OCI-LY1 (cell line): ENCODE results near the gene CSPG5.

Experiments
- H2AFZ ChIP-seq: fragments of 200-600 bp; sonication (generic), shearing (Covaris generic); 2 replicates; pipeline ENCODE4 v1.6.0; 2014; ENCODE audit warnings: antibody characterized with exemption, mild to moderate bottlenecking, low read length
- H3F3A ChIP-seq: fragments of 200-600 bp; sonication (generic), shearing (Covaris generic); 2 replicates; pipeline ENCODE4 v1.6.0; 2014; ENCODE audit warnings: mild to moderate bottlenecking, antibody characterized with exemption, low read length, moderate library complexity; ENCODE audit not compliant: insufficient read depth
- H3K27ac ChIP-seq: fragments of 200-600 bp; sonication (generic); 2 replicates; pipeline ENCODE4 v1.5.1; 2014; ENCODE audit warnings: low read length, mixed run types, mild to moderate bottlenecking, low read depth; ENCODE audit not compliant: poor library complexity, severe bottlenecking
- H3K27me3 ChIP-seq: fragments of 200-600 bp; sonication (generic); 2 replicates; pipeline ENCODE4 v1.6.0; 2014; ENCODE audit warnings: antibody characterized with exemption, mild to moderate bottlenecking, low read length, moderate library complexity; ENCODE audit not compliant: insufficient read depth
- H3K36me3 ChIP-seq: fragments of 200-600 bp; sonication (generic); 2 replicates; pipeline ENCODE4 v1.6.1; 2014; ENCODE audit warnings: mild to moderate bottlenecking, antibody characterized with exemption, low read length, moderate library complexity, mixed read lengths; ENCODE audit not compliant: insufficient read depth
- H3K4me1 ChIP-seq: fragments of 200-600 bp; sonication (generic); 2 replicates; pipeline ENCODE4 v1.5.1; 2014; ENCODE audit warnings: mild to moderate bottlenecking, low read length, moderate library complexity; ENCODE audit not compliant: insufficient read depth, severe bottlenecking
- H3K4me2 ChIP-seq: fragments of 200-600 bp; sonication (generic), shearing (Covaris generic); 2 replicates; pipeline ENCODE4 v1.6.1; 2014; ENCODE audit warnings: low read length
- H3K4me3 ChIP-seq: fragments of 200-600 bp; sonication (generic); 2 replicates; pipeline ENCODE4 v1.5.1; 2014; ENCODE audit warnings: low read length, low read depth, mild to moderate bottlenecking, mixed read lengths; ENCODE audit not compliant: poor library complexity, severe bottlenecking
- H3K79me2 ChIP-seq: fragments of 200-600 bp; shearing (Covaris generic); 2 replicates; pipeline ENCODE4 v1.6.1; 2016; ENCODE audit warnings: mixed run types, low read length, mixed read lengths; ENCODE audit not compliant: insufficient read depth
- H3K9ac ChIP-seq: fragments of 200-600 bp; sonication (generic), shearing (Covaris generic); 2 replicates; pipeline ENCODE4 v1.6.1; 2014; ENCODE audit warnings: mild to moderate bottlenecking, low read length, mixed read lengths
- H3K9me2 ChIP-seq: fragments of 200-600 bp; sonication (generic), shearing (Covaris generic); 2 replicates; pipeline ENCODE4 v1.6.1; 2014; ENCODE audit warnings: low read depth, mild to moderate bottlenecking, low read length, mixed read lengths
- H3K9me3 ChIP-seq: fragments of 200-600 bp; shearing (Covaris generic); 2 replicates; pipeline ENCODE4 v1.6.1; 2014; ENCODE audit warnings: low read length, mixed read lengths
- H4K20me1 ChIP-seq: fragments of 200-600 bp; sonication (generic), shearing (Covaris generic); 2 replicates; pipeline ENCODE4 v1.6.0; 2016; ENCODE audit warnings: mild to moderate bottlenecking, low read length; ENCODE audit not compliant: insufficient read depth
- EZH2 ChIP-seq: fragments of 200-600 bp; sonication (generic), shearing (Covaris generic); IDR thresholded peaks from 2 replicates; pipeline ENCODE4 v1.8.0; 2017; ENCODE audit warnings: borderline replicate concordance, mixed run types, mild to moderate bottlenecking, antibody characterized with exemption, low read length, moderate library complexity, mixed read lengths
- TF ChIP-seq, protein P1 (sequence below): fragments of 200-600 bp; sonication (generic), shearing (Covaris generic); IDR thresholded peaks from 2 replicates; pipeline ENCODE4 v1.5.1; 2017; ENCODE audit warnings: mild to moderate bottlenecking, antibody characterized with exemption, low read length, moderate library complexity, mixed read lengths

CSPG5 gene

DNA sequence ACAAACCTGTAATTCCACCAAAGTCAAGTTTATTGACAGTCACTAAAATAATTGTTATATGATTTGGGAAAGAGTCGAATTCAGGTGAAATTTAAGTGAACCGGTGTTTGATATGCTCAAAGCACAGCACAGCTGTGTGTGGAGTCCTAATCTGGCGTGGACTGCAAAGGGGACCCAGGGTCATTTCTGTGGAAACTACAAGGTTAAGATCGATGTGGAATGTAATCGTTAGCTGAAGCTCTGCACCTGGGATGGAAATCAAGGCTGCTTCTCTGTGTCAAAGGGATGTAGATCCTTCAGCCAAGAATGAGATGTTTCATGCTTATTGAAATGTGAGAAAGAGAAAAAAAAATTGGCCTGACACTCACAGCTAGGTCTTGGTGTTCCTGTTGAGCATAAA lies 63.6 kb downstream of the CSPG5 start:
- TF ChIP-seq EZH2, result no peak
- TF ChIP-seq, protein P1, sequence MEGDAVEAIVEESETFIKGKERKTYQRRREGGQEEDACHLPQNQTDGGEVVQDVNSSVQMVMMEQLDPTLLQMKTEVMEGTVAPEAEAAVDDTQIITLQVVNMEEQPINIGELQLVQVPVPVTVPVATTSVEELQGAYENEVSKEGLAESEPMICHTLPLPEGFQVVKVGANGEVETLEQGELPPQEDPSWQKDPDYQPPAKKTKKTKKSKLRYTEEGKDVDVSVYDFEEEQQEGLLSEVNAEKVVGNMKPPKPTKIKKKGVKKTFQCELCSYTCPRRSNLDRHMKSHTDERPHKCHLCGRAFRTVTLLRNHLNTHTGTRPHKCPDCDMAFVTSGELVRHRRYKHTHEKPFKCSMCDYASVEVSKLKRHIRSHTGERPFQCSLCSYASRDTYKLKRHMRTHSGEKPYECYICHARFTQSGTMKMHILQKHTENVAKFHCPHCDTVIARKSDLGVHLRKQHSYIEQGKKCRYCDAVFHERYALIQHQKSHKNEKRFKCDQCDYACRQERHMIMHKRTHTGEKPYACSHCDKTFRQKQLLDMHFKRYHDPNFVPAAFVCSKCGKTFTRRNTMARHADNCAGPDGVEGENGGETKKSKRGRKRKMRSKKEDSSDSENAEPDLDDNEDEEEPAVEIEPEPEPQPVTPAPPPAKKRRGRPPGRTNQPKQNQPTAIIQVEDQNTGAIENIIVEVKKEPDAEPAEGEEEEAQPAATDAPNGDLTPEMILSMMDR, result no peak
- peaks cover 15% of the 10 kb centered on the region for H3K4me1 ChIP-seq
- peaks cover 22% of the 10 kb centered on the region for H3K79me2 ChIP-seq
- H3K9ac ChIP-seq, result no peak overlapping the region
- no peak overlapping the region for H3K4me3 ChIP-seq
- peaks cover 9% of the 10 kb centered on the region; the same call in 1 of the 2 replicates for H3F3A ChIP-seq
- no peak overlapping the region for H2AFZ ChIP-seq
- H4K20me1 ChIP-seq, result no peaks in the 10 kb centered on the region
- peaks cover 19% of the 10 kb centered on the region for H3K36me3 ChIP-seq
- no peaks in the 10 kb centered on the region for H3K9me3 ChIP-seq
- no peaks in the 10 kb centered on the region for H3K9me2 ChIP-seq
- no peaks in the 10 kb centered on the region for H3K27me3 ChIP-seq
- H3K4me2 ChIP-seq, result no peak overlapping the region
- H3K27ac ChIP-seq, result no peak overlapping the region

DNA sequence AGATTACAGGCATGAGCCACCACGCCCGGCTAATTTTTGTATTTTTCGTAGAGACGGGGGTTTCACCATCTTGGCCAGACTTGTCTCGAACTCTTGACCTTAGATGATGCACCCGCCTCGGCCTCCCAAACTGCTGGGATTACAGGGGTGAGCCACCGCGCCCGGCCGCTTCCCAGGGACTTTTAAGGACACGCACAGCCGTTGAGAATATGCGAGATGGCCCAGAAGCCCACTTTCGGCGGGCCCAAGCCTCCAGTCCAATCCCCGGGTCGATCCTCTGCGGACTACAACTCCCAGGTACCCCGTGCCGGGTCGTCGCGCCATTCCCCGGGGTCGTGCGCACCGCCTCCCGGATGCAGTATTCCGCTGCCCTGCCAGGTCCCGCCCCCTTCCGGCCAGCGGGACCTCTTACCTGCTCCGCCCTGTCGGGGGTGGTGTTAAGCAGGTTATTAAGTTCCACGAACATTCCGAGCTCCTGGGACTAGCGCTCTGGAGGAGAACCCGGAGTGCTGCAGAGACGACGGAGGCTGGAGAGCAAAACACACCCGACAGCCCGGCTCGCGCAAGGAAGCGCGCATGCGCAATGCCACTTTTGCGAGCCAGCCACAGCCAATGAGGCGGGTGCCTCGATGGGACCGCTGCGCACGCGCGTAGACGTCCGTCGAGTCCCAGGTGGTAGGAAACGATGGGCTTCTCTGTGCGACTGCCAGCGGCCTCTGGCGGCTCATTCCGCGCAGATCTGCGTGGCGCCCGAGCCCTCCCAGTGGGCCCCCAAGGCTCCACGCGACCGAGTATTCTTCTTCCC lies 65.3 kb downstream of the CSPG5 start, which contains the start of gene ELP6:
Gene ELP6, minus strand, starts transcription at position 588 of the 805 bp plus-strand sequence. Its CDS starts 122 bp downstream, at position 466.
- Histone ChIP-seq H3K79me2 (peaks cover 22% of the 10 kb centered on the region), H3K4me2 (peak within 1 kb of the TSS; percentile 97), H3K27ac (peak within 1 kb of the TSS; percentile 89), H3K4me1 (peaks cover 15% of the 10 kb centered on the region), H3K4me3 (peak within 1 kb of the TSS; percentile 67), H2AFZ (no peak within 1 kb of the TSS), H3K27me3 (no peaks in the 10 kb centered on the region), H3K9ac (peak within 1 kb of the TSS; percentile 100), H3F3A (peaks cover 9% of the 10 kb centered on the region; the same call in 1 of the 2 replicates), H3K36me3 (peaks cover 33% of the 10 kb centered on the region), H4K20me1 (no peaks in the 10 kb centered on the region), H3K9me3 (no peaks in the 10 kb centered on the region), H3K9me2 (no peaks in the 10 kb centered on the region)
- TF ChIP-seq, protein P1, result peak; percentile 66
- no peak for TF ChIP-seq EZH2

DNA sequence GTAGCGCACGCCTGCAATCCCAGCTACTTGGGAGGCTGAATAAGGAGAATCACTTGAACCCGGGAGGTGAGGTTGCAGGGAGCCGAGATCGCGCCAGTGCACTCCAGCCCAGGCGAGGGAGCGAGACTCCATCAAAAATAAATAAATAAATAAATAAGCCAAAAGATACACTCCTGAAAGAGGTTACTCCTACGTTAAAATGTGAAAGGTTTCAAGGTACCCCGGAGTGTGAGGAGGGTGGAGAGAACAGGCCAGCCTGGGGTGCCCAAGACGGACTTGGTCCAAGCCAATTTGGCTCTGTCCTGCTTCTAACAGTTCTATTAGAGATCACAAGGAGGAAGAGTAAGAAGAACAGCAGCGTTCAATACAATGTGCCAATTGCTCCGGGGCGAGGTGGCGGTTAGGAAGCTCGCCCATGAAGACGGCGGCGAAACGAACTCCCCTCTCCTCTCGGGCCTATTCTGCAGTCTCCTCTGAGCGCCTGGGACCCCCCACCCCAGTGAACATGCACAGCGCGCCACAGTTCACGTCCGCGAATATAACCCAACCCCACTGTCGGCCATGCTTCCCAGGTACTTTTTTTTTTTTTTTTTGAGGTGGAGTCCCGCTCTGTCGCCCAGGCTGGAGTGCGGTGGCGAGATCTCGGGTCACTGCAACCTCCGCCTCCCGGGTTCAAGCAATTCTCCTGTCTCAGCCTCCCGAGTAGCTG lies 66.1 kb downstream of the CSPG5 start:
- Histone ChIP-seq H3K79me2 (peaks cover 22% of the 10 kb centered on the region), H3K9me3 (no peaks in the 10 kb centered on the region), H3K9ac (peak overlapping the region; percentile 100), H3K4me3 (peak overlapping the region; percentile 67), H2AFZ (no peak overlapping the region), H4K20me1 (no peaks in the 10 kb centered on the region), H3K36me3 (peaks cover 39% of the 10 kb centered on the region), H3K27me3 (no peaks in the 10 kb centered on the region), H3K9me2 (no peaks in the 10 kb centered on the region), H3K4me2 (peak overlapping the region; percentile 97), H3K27ac (peak overlapping the region; percentile 89), H3K4me1 (peaks cover 15% of the 10 kb centered on the region), H3F3A (peaks cover 9% of the 10 kb centered on the region; the same call in 1 of the 2 replicates)
- no peak for TF ChIP-seq EZH2
- TF ChIP-seq, protein P1, result no peak
